PC-9 (cell line): ENCODE data around the gene AEN.

Experiments
- EZH2 ChIP-seq: fragments of 200-600 bp; sonication (generic); IDR thresholded peaks from 2 replicates; pipeline ENCODE4 v1.8.0; 2017; ENCODE audit warnings: antibody characterized with exemption, low read depth
- TF ChIP-seq, protein P1 (sequence below): fragments of 200-600 bp; sonication (generic); conservative IDR thresholded peaks from 2 replicates; pipeline ENCODE4 v1.6.1; 2017; ENCODE audit warnings: mixed run types, antibody characterized with exemption, mild to moderate bottlenecking, moderate library complexity

DNA sequence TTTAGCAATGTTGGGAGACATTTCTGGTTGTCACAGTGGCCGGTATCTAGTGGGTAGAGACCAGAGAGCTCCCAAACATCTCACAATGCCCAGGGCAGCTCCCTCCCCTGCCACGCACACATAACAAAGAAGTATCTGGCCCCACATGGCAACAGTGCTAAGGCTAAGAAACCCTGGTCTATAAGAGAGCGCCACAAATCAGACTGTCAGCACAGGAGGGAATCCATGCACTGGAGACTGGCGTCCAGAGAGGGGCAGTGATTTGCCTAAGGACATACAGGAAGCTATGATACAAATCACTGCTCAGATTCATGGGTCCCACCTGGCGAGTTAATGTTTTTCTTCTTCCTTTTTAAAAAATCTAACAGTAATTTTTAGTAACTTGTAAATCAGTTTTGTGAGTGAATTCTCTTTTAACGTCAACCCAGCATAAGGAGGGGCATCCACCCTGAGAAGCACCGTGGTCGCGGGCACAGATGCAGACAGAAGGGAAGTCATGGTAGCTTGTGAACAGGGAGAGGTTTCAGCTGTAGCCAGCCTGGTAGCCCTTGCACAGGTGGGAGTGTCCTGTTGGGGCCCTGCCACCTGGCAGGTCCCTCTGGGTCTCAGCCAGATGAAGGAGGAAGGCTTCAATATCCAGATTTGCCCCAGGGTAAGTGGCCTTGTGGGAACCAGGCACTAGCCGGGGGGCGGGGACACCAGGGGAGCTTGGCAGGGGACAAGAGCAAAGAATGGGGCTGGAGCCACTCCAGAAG, 26.4 kb downstream of the AEN start:
- TF ChIP-seq, protein P1, sequence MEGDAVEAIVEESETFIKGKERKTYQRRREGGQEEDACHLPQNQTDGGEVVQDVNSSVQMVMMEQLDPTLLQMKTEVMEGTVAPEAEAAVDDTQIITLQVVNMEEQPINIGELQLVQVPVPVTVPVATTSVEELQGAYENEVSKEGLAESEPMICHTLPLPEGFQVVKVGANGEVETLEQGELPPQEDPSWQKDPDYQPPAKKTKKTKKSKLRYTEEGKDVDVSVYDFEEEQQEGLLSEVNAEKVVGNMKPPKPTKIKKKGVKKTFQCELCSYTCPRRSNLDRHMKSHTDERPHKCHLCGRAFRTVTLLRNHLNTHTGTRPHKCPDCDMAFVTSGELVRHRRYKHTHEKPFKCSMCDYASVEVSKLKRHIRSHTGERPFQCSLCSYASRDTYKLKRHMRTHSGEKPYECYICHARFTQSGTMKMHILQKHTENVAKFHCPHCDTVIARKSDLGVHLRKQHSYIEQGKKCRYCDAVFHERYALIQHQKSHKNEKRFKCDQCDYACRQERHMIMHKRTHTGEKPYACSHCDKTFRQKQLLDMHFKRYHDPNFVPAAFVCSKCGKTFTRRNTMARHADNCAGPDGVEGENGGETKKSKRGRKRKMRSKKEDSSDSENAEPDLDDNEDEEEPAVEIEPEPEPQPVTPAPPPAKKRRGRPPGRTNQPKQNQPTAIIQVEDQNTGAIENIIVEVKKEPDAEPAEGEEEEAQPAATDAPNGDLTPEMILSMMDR = no peak
- no peak for TF ChIP-seq EZH2
